Sigmoid colon (tissue), 4 donors: ENCODE data around the gene GPHN.

Experiments used
- EP300 ChIP-seq, 4 donors: sonication (generic); formaldehyde crosslinking; IDR thresholded peaks; one replicate each; pipeline ENCODE4 v1.6.1; 2017; ENCODE audit warnings: antibody characterized with exemption in 4 of 4
- POLR2A ChIP-seq, 2 donors: fragments of 450-650 bp; IDR thresholded peaks; one replicate each; pipeline ENCODE4 v1.6.1; 2016; ENCODE audit warnings: antibody characterized with exemption in 2 of 2, mild to moderate bottlenecking in 2 of 2, moderate library complexity in 2 of 2
- POLR2AphosphoS5 ChIP-seq, 4 donors: sonication (generic); formaldehyde crosslinking; IDR thresholded peaks; one replicate each; pipeline ENCODE4 v1.6.1; 2017; ENCODE audit warnings: antibody characterized with exemption in 4 of 4
- TF ChIP-seq, protein P1 (sequence below), 4 experiments: fragments of 450-650 bp in 3 of 4; fragments of 200-600 bp in 1 of 4; IDR thresholded peaks; one replicate each; pipeline ENCODE4 v1.5.1; 2016 to 2019; ENCODE audit warnings: antibody characterized with exemption in 4 of 4, mild to moderate bottlenecking in 3 of 4, moderate library complexity in 2 of 4

DNA sequence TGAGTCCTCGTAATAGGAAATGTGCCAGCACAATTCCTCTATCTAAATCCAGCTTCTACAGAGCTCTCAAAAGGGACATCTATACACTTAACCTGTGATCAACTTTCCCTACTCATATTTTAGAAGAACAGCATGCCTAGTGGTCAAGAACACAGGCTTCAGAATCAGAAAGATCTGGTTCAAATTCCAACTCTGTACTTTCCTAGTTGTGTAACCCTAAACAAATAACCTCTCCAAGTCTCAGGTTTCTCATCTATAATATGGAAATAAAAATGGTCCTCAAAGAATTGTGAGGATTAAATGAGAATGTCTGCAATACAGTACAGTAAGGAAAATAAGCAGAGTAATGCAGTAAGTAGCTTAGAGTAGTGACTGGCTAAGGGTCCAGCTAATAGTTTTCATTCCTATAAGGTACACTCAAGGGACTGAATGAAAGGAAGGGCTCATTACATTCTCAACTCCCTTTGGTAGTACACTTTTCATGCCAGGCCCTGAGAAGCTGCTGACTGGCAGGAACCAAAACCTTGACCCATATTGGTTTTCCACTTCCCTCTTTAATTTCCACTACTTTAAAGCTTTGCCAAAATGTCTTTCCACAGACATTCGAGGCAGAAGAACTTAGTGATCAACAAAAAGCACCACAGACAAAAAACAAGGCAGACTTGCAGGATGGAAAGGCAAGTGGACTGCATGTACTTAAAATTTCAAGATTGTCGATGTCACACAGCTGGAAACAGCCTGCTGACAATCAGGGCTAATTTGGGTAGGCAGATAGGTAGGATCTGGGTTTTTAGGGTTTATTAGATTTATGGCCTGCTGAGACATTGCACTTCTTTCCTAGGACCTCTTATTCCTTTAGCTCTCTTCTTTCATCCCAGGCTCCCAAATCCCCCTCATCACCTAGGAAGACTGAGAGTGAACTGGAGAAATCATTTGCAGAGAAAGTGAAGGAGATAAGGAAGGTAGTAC is 17.5 kb upstream of the GPHN start:
- TF ChIP-seq, protein P1, sequence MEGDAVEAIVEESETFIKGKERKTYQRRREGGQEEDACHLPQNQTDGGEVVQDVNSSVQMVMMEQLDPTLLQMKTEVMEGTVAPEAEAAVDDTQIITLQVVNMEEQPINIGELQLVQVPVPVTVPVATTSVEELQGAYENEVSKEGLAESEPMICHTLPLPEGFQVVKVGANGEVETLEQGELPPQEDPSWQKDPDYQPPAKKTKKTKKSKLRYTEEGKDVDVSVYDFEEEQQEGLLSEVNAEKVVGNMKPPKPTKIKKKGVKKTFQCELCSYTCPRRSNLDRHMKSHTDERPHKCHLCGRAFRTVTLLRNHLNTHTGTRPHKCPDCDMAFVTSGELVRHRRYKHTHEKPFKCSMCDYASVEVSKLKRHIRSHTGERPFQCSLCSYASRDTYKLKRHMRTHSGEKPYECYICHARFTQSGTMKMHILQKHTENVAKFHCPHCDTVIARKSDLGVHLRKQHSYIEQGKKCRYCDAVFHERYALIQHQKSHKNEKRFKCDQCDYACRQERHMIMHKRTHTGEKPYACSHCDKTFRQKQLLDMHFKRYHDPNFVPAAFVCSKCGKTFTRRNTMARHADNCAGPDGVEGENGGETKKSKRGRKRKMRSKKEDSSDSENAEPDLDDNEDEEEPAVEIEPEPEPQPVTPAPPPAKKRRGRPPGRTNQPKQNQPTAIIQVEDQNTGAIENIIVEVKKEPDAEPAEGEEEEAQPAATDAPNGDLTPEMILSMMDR (IDR thresholded peaks at IDR 0.05) = no peak
- no peak for TF ChIP-seq POLR2A (IDR thresholded peaks at IDR 0.05)
- no peak for TF ChIP-seq POLR2AphosphoS5 (IDR thresholded peaks at IDR 0.05)
- TF ChIP-seq EP300 (IDR thresholded peaks at IDR 0.05) = no peak
